Body of pancreas (tissue), 4 donors: ENCODE data around the gene CDT1. TPM values are rescaled to one million over a fixed set of nuclear protein-coding genes. Genes with fewer than 3 reads are reported as not detected.

Experiments
- ATAC-seq: fragments of 150-250 bp; one replicate; pipeline ENCODE4 v1.9.1; 2016
- DNase-seq, 4 donors: peaks; one replicate each; pipeline ENCODE4 v3.0.0-alpha.2; 2019
- H3K27ac ChIP-seq, 4 donors: fragments of 200-600 bp; sonication (generic); 1 replicate in 3 of 4; 2 replicates in 1 of 4; pipeline versions ENCODE4 v1.5.1 to v1.6.1; 2016 to 2019; ENCODE audit warnings: mild to moderate bottlenecking in 1 of 4, mixed read lengths in 1 of 4, moderate library complexity in 1 of 4
- H3K27me3 ChIP-seq, 2 donors: fragments of 200-600 bp; sonication (generic); one replicate each; pipeline ENCODE4 v1.6.0; 2016; ENCODE audit warnings: mild to moderate bottlenecking in 1 of 2
- H3K36me3 ChIP-seq, 2 donors: fragments of 200-600 bp; sonication (generic); replicated peaks in 1 of 2; 2 replicates each; pipeline ENCODE4 v1.5.1; 2016; ENCODE audit warnings: low read depth in 2 of 2; ENCODE audit not compliant: insufficient read depth in 1 of 2
- H3K4me1 ChIP-seq: fragments of 200-600 bp; sonication (generic); one replicate; pipeline ENCODE4 v1.6.0; 2016
- H3K4me3 ChIP-seq, 2 donors: fragments of 200-600 bp; sonication (generic); 1 replicate in 1 of 2; 2 replicates in 1 of 2; pipeline ENCODE4 v1.5.1; 2016 to 2019
- H3K9me3 ChIP-seq, 3 donors: fragments of 200-600 bp; sonication (generic); 1 replicate in 2 of 3; 2 replicates in 1 of 3; pipeline ENCODE4 v1.5.1; 2016
- CTCF ChIP-seq, 7 experiments: fragments of 450-650 bp in 4 of 7; fragments of 200-600 bp in 3 of 7; sonication (generic) in 3 of 7; IDR thresholded peaks; one replicate each; pipeline ENCODE4 v1.5.1; 2016 to 2019; ENCODE audit warnings: antibody characterized with exemption in 7 of 7
- POLR2A ChIP-seq, 3 donors: fragments of 450-650 bp; IDR thresholded peaks; one replicate each; pipeline ENCODE4 v1.6.1; 2016; ENCODE audit warnings: antibody characterized with exemption in 3 of 3, mild to moderate bottlenecking in 2 of 3
- WGBS, 2 donors: methylation state at CpG; one replicate each; pipeline ENCODE4 v1.1.5; 2017; 5-methylcytosine and 5-hydroxymethylcytosine counted together
- intact Hi-C: fragments of 100-400 bp; cut with DNase I; formaldehyde crosslinking; loops from one replicate; pipeline ENCODE4 v1.15.1; 2023
- total RNA-seq, 2 donors: library from RNA; depleted of rRNA; stranded (reverse); fragments of >200 nt; gene quantifications; one replicate each; pipeline ENCODE4 v1.1.0, GENCODE V29; 2016

The CDT1 gene
- total RNA-seq, 2 donors from 2014 or later = 7.6 TPM; not detected in 1

GRCh38 chr16:88834670-88835069 is 31.1 kb downstream of the CDT1 start:
- TF ChIP-seq POLR2A (IDR thresholded peaks at IDR 0.05) (no peak), CTCF (IDR thresholded peaks at IDR 0.05) (no peak)
- WGBS, 2 donors = 94% methylated on average over 12 of the region's 13 CpGs; no CpG with 5 or more reads in 1 of the 2 donors
- H3K36me3 ChIP-seq = no peaks in the 10 kb centered on the region

GRCh38 chr16:88835383-88835782 is 31.8 kb downstream of the CDT1 start:
- 82 to 89% methylated on average over 7 to 11 of the region's 11 CpGs for WGBS, 2 donors
- Histone ChIP-seq H3K27me3 (no peaks in the 10 kb centered on the region), H3K27ac (no peak overlapping the region), H3K4me1 (no peaks in the 10 kb centered on the region), H3K36me3 (no peaks in the 10 kb centered on the region), H3K4me3 (no peak overlapping the region), H3K9me3 (no peaks in the 10 kb centered on the region)
- TF ChIP-seq CTCF (IDR thresholded peaks at IDR 0.05) = no peak
- no peak for TF ChIP-seq POLR2A (IDR thresholded peaks at IDR 0.05)
- DNase-seq (peak in 2 of 4 donors; percentile 23 to 43), ATAC-seq (peak; percentile 36)
- intact Hi-C loops = no loop called here

More at GRCh38 chr16:88834670-88835069, 31.1 kb downstream of the CDT1 start:
- no peak for ATAC-seq
- Histone ChIP-seq H3K9me3 (no peaks in the 10 kb centered on the region), H3K4me3 (no peak overlapping the region), H3K27me3 (no peaks in the 10 kb centered on the region), H3K27ac (no peak overlapping the region), H3K4me1 (no peaks in the 10 kb centered on the region)
- DNase-seq = no peak
- intact Hi-C loops = no loop called here

GRCh38 chr16:88835818-88836217 is 32.2 kb downstream of the CDT1 start:
- Histone ChIP-seq H3K27ac (no peak overlapping the region), H3K9me3 (no peaks in the 10 kb centered on the region), H3K36me3 (no peaks in the 10 kb centered on the region), H3K4me3 (no peak overlapping the region), H3K27me3 (no peaks in the 10 kb centered on the region), H3K4me1 (no peaks in the 10 kb centered on the region)
- intact Hi-C loops = no loop called here
- 93 to 97% methylated on average over 27 to 33 of the region's 33 CpGs for WGBS, 2 donors
- ATAC-seq = no peak
- DNase-seq = no peak
- TF ChIP-seq POLR2A (IDR thresholded peaks at IDR 0.05) (no peak), CTCF (IDR thresholded peaks at IDR 0.05) (no peak)

- WGBS, 2 donors = 90 to 98% methylated on average over 6 to 17 of the region's 17 CpGs
- no peak for DNase-seq
- no peaks in the 10 kb centered on the region for H3K27me3 ChIP-seq
- no peak for ATAC-seq
- H3K27ac ChIP-seq = no peak overlapping the region
- no peaks in the 10 kb centered on the region for H3K36me3 ChIP-seq
- no peaks in the 10 kb centered on the region for H3K4me1 ChIP-seq
- TF ChIP-seq CTCF (IDR thresholded peaks at IDR 0.05) = no peak
- TF ChIP-seq POLR2A (IDR thresholded peaks at IDR 0.05) = no peak
- H3K4me3 ChIP-seq = no peak overlapping the region
- intact Hi-C loops = no loop called here
- no peaks in the 10 kb centered on the region for H3K9me3 ChIP-seq
Measured at GRCh38 chr16:88836791-88837190, 33.2 kb downstream of the CDT1 start.

- H3K27ac ChIP-seq = no peak overlapping the region
- no peak for ATAC-seq
- no peaks in the 10 kb centered on the region for H3K4me1 ChIP-seq
- 80 to 93% methylated on average over 5 to 20 of the region's 20 CpGs for WGBS, 2 donors
- DNase-seq = no peak
- intact Hi-C loops = no loop called here
- TF ChIP-seq POLR2A (IDR thresholded peaks at IDR 0.05) (no peak), CTCF (IDR thresholded peaks at IDR 0.05) (no peak)
- H3K27me3 ChIP-seq = no peaks in the 10 kb centered on the region
- no peak overlapping the region for H3K4me3 ChIP-seq
- H3K36me3 ChIP-seq = no peaks in the 10 kb centered on the region
- no peaks in the 10 kb centered on the region for H3K9me3 ChIP-seq
Measured at GRCh38 chr16:88837806-88838205, 34.2 kb downstream of the CDT1 start.
